OCI-LY1 (cell line): ENCODE measurements around the gene CRYBG3.

ENCODE experiments used
- H2AFZ ChIP-seq: fragments of 200-600 bp; sonication (generic), shearing (Covaris generic); 2 replicates; pipeline ENCODE4 v1.6.0; 2014; ENCODE audit warnings: antibody characterized with exemption, mild to moderate bottlenecking, low read length
- H3F3A ChIP-seq: fragments of 200-600 bp; sonication (generic), shearing (Covaris generic); 2 replicates; pipeline ENCODE4 v1.6.0; 2014; ENCODE audit warnings: mild to moderate bottlenecking, antibody characterized with exemption, low read length, moderate library complexity; ENCODE audit not compliant: insufficient read depth
- H3K27ac ChIP-seq: fragments of 200-600 bp; sonication (generic); 2 replicates; pipeline ENCODE4 v1.5.1; 2014; ENCODE audit warnings: low read length, mixed run types, mild to moderate bottlenecking, low read depth; ENCODE audit not compliant: poor library complexity, severe bottlenecking
- H3K27me3 ChIP-seq: fragments of 200-600 bp; sonication (generic); 2 replicates; pipeline ENCODE4 v1.6.0; 2014; ENCODE audit warnings: antibody characterized with exemption, mild to moderate bottlenecking, low read length, moderate library complexity; ENCODE audit not compliant: insufficient read depth
- H3K36me3 ChIP-seq: fragments of 200-600 bp; sonication (generic); 2 replicates; pipeline ENCODE4 v1.6.1; 2014; ENCODE audit warnings: mild to moderate bottlenecking, antibody characterized with exemption, low read length, moderate library complexity, mixed read lengths; ENCODE audit not compliant: insufficient read depth
- H3K4me1 ChIP-seq: fragments of 200-600 bp; sonication (generic); 2 replicates; pipeline ENCODE4 v1.5.1; 2014; ENCODE audit warnings: mild to moderate bottlenecking, low read length, moderate library complexity; ENCODE audit not compliant: insufficient read depth, severe bottlenecking
- H3K4me2 ChIP-seq: fragments of 200-600 bp; sonication (generic), shearing (Covaris generic); 2 replicates; pipeline ENCODE4 v1.6.1; 2014; ENCODE audit warnings: low read length
- H3K4me3 ChIP-seq: fragments of 200-600 bp; sonication (generic); 2 replicates; pipeline ENCODE4 v1.5.1; 2014; ENCODE audit warnings: low read length, low read depth, mild to moderate bottlenecking, mixed read lengths; ENCODE audit not compliant: poor library complexity, severe bottlenecking
- H3K79me2 ChIP-seq: fragments of 200-600 bp; shearing (Covaris generic); 2 replicates; pipeline ENCODE4 v1.6.1; 2016; ENCODE audit warnings: mixed run types, low read length, mixed read lengths; ENCODE audit not compliant: insufficient read depth
- H3K9ac ChIP-seq: fragments of 200-600 bp; sonication (generic), shearing (Covaris generic); 2 replicates; pipeline ENCODE4 v1.6.1; 2014; ENCODE audit warnings: mild to moderate bottlenecking, low read length, mixed read lengths
- H3K9me2 ChIP-seq: fragments of 200-600 bp; sonication (generic), shearing (Covaris generic); 2 replicates; pipeline ENCODE4 v1.6.1; 2014; ENCODE audit warnings: low read depth, mild to moderate bottlenecking, low read length, mixed read lengths
- H3K9me3 ChIP-seq: fragments of 200-600 bp; shearing (Covaris generic); 2 replicates; pipeline ENCODE4 v1.6.1; 2014; ENCODE audit warnings: low read length, mixed read lengths
- H4K20me1 ChIP-seq: fragments of 200-600 bp; sonication (generic), shearing (Covaris generic); 2 replicates; pipeline ENCODE4 v1.6.0; 2016; ENCODE audit warnings: mild to moderate bottlenecking, low read length; ENCODE audit not compliant: insufficient read depth
- CTCF ChIP-seq: fragments of 200-600 bp; sonication (generic), shearing (Covaris generic); IDR thresholded peaks from 2 replicates; pipeline ENCODE4 v1.5.1; 2017; ENCODE audit warnings: mild to moderate bottlenecking, antibody characterized with exemption, low read length, moderate library complexity, mixed read lengths
- EZH2 ChIP-seq: fragments of 200-600 bp; sonication (generic), shearing (Covaris generic); IDR thresholded peaks from 2 replicates; pipeline ENCODE4 v1.8.0; 2017; ENCODE audit warnings: borderline replicate concordance, mixed run types, mild to moderate bottlenecking, antibody characterized with exemption, low read length, moderate library complexity, mixed read lengths

CRYBG3 gene

GRCh38 chr3:97979610-97980009 lies 157.8 kb downstream of the CRYBG3 start:
- H2AFZ ChIP-seq, result no peak overlapping the region

GRCh38 chr3:97981886-97982285 lies 160.1 kb downstream of the CRYBG3 start:
- Histone ChIP-seq H3K9me2 (no peaks in the 10 kb centered on the region), H3K27ac (no peak overlapping the region), H3K36me3 (no peaks in the 10 kb centered on the region), H3K4me3 (no peak overlapping the region), H3F3A (no peaks in the 10 kb centered on the region), H3K4me2 (no peak overlapping the region), H2AFZ (no peak overlapping the region), H3K9ac (no peak overlapping the region), H4K20me1 (no peaks in the 10 kb centered on the region), H3K79me2 (no peaks in the 10 kb centered on the region), H3K9me3 (no peaks in the 10 kb centered on the region), H3K27me3 (no peaks in the 10 kb centered on the region), H3K4me1 (no peaks in the 10 kb centered on the region)
- TF ChIP-seq CTCF (no peak), EZH2 (no peak)

More at GRCh38 chr3:97979610-97980009, 157.8 kb downstream of the CRYBG3 start:
- Histone ChIP-seq H3K4me3 (no peak overlapping the region), H3K9me3 (no peaks in the 10 kb centered on the region), H3K9me2 (no peaks in the 10 kb centered on the region), H4K20me1 (no peaks in the 10 kb centered on the region), H3F3A (no peaks in the 10 kb centered on the region), H3K4me2 (no peak overlapping the region), H3K79me2 (no peaks in the 10 kb centered on the region), H3K27ac (no peak overlapping the region), H3K9ac (no peak overlapping the region), H3K4me1 (peaks cover 4% of the 10 kb centered on the region), H3K36me3 (no peaks in the 10 kb centered on the region), H3K27me3 (no peaks in the 10 kb centered on the region)
- no peak for TF ChIP-seq CTCF
- no peak for TF ChIP-seq EZH2

- Histone ChIP-seq H3K79me2 (no peaks in the 10 kb centered on the region), H4K20me1 (no peaks in the 10 kb centered on the region), H3K9ac (no peak overlapping the region), H3K4me1 (no peaks in the 10 kb centered on the region), H3K4me2 (no peak overlapping the region), H3K9me2 (no peaks in the 10 kb centered on the region), H3K4me3 (no peak overlapping the region), H2AFZ (no peak overlapping the region), H3K27ac (no peak overlapping the region), H3K9me3 (no peaks in the 10 kb centered on the region), H3F3A (no peaks in the 10 kb centered on the region), H3K27me3 (no peaks in the 10 kb centered on the region), H3K36me3 (no peaks in the 10 kb centered on the region)
- no peak for TF ChIP-seq CTCF
- no peak for TF ChIP-seq EZH2
Observed at GRCh38 chr3:97983933-97984491, 162.2 kb downstream of the CRYBG3 start.
